ENCODE results near the gene CTDSPL2. TPM values are rescaled to one million over a fixed set of nuclear protein-coding genes. Genes with fewer than 3 reads are reported as not detected.

CTDSPL2 gene
- total and polyA plus RNA-seq, 10 of the 15 experiments (the other 5 are each of a cell fraction or from before 2014, with no cell fraction given) = 10.7 to 77.1 (median 44.9) TPM

- TF ChIP-seq PBX3 (IDR thresholded peaks at IDR 0.05; ENCODE audit: insufficient replicate concordance, low read depth, low read length) = no peak
- TF ChIP-seq MTA3 (IDR thresholded peaks at IDR 0.05; ENCODE audit: borderline replicate concordance, low read length) = no peak
- no peak for TF ChIP-seq PKNOX1 (IDR thresholded peaks at IDR 0.05)
- TF ChIP-seq GABPA (IDR thresholded peaks at IDR 0.05; ENCODE audit: low read depth) = no peak
- no peak for TF ChIP-seq RCOR1 (conservative IDR thresholded peaks at IDR 0.05; ENCODE audit: low read depth, low read length)
- TF ChIP-seq BHLHE40 (IDR thresholded peaks at IDR 0.05; ENCODE audit: borderline replicate concordance in 1 of 2, low read depth in 2 of 2, low read length in 1 of 2) = peak; percentile 21 to 58; a peak in 2 of 4 replicates
- no peak for TF ChIP-seq TCF12 (IDR thresholded peaks at IDR 0.05; ENCODE audit: low read depth, low read length)
- TF ChIP-seq RAD51 (IDR thresholded peaks at IDR 0.05) = peak; percentile 85
- no peak for TF ChIP-seq ZNF384 (IDR thresholded peaks at IDR 0.05; ENCODE audit: borderline replicate concordance, low read depth, low read length)
Observed at GRCh38 chr15:44468709-44469385, 41.4 kb downstream of the CTDSPL2 start (continued).

Measured in GM12878 (cell line).